BLaER1 treated with 17β-estradiol and CSF1 and Interleukin-3, amounts not matched to agents 10 nM and 100 nM (cell line): Measurements from ENCODE around the gene ZNF146.
"Not testable (repeated sequence)": the region's sequence is repeated elsewhere in the genome, so short reads cannot be mapped to it uniquely, and the experiment has no call there.

Source experiments
- H3K27ac ChIP-seq, 11 experiments: shearing (Covaris generic); formaldehyde crosslinking; 2 replicates each; pipeline ENCODE4 v1.8.1; 2022
- H3K27me3 ChIP-seq, 11 experiments: shearing (Covaris generic); formaldehyde crosslinking; 2 replicates each; pipeline ENCODE4 v1.8.1; 2022
- H3K36me3 ChIP-seq, 11 experiments: shearing (Covaris generic); formaldehyde crosslinking; 2 replicates each; pipeline ENCODE4 v1.8.1; 2022
- H3K4me1 ChIP-seq, 10 experiments: shearing (Covaris generic); formaldehyde crosslinking; 2 replicates each; pipeline ENCODE4 v1.8.1; 2022
- H3K4me2 ChIP-seq, 11 experiments: shearing (Covaris generic); formaldehyde crosslinking; 2 replicates each; pipeline ENCODE4 v1.8.1; 2022
- H3K4me3 ChIP-seq, 10 experiments: shearing (Covaris generic); formaldehyde crosslinking; 2 replicates each; pipeline ENCODE4 v1.8.1; 2022
- H3K9ac ChIP-seq, 11 experiments: shearing (Covaris generic); formaldehyde crosslinking; 2 replicates each; pipeline ENCODE4 v1.8.1; 2022
- H3K9me3 ChIP-seq, 11 experiments: shearing (Covaris generic); formaldehyde crosslinking; replicated peaks in 1 of 11; 2 replicates each; pipeline ENCODE4 v1.8.1; 2022
- H4K20me1 ChIP-seq, 11 experiments: shearing (Covaris generic); formaldehyde crosslinking; 2 replicates each; pipeline ENCODE4 v1.8.1; 2022
- Cebpa-rat ChIP-seq, 11 experiments: shearing (Covaris generic); IDR thresholded peaks; 2 replicates each; pipeline ENCODE4 v1.8.1; 2022

Gene ZNF146

DNA sequence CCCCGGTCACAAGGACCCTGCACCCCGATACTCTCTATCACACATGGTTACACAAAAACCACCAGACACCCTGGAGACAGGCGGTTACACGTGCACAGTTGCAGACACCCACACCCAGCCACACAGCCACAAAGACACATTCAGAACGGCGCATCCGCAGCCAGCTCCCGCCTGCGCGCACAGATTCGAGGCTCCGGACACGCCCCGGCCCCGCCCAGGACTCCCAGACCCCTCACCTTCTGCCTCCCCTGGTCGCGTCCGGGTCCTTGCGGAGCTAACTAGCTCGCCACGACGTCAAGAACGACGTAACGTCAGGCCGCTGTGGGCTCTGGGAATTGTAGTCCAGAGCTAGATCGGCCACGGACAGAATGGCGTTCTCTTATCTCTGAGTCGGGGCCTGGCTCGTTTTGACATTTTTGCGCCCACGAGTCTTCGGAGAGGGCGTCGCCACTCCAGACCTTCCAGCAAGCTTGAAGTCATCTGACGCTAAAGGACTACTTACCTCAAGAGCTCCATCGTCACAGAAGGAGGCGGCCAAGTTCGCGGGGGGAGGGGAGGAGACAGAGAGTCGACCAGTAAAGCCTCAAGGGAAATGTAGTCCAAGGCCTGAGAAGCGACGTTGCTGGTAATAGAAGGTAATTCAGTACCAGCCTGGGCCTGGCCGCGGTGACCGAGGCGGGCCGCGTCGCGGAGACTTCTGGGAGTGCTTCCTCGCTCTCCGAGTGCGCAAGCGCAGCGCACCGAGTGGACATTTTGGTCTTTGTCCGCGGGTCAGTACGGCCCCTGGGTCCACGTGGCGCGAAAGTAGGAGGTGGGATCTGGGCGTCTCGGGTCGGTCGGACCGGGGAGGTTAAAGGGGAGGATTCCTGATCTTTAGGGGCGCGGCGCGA lies at the start of gene ZNF146, which contains the start of gene ZNF565:
Gene ZNF146 (plus strand): TSS at position 721 of the 890 bp plus-strand sequence. CDS start 21,335 bp downstream, outside the sequence.
Gene ZNF565 (minus strand): TSS at position 280 of the 890 bp plus-strand sequence. CDS start 12,680 bp downstream, outside the sequence.
- TF ChIP-seq Cebpa-rat (IDR thresholded peaks at IDR 0.05): no peak
- Histone ChIP-seq H3K4me1 (peaks cover 30 to 46% (median 37%) of the 10 kb centered on the region in 10 experiments), H3K9me3 (0 out of 22 replicates have a peak, but pooled peaks cover 0 to 3% (median 0%) of the 10 kb centered on the region in 11 experiments), H4K20me1 (peaks cover 6 to 36% (median 33%) of the 10 kb centered on the region in 11 experiments; a peak in 21 of 22 replicates), H3K36me3 (peaks cover 13 to 35% (median 33%) of the 10 kb centered on the region in 11 experiments), H3K4me3 (peak within 1 kb of the TSS; percentile 72 to 83 (median 78)), H3K27ac (peak within 1 kb of the TSS; percentile 91 to 100 (median 97)), H3K4me2 (peak within 1 kb of the TSS; percentile 86 to 99 (median 95)), H3K9ac (peak within 1 kb of the TSS; percentile 90 to 100 (median 96)), H3K27me3 (no peaks in the 10 kb centered on the region)

DNA sequence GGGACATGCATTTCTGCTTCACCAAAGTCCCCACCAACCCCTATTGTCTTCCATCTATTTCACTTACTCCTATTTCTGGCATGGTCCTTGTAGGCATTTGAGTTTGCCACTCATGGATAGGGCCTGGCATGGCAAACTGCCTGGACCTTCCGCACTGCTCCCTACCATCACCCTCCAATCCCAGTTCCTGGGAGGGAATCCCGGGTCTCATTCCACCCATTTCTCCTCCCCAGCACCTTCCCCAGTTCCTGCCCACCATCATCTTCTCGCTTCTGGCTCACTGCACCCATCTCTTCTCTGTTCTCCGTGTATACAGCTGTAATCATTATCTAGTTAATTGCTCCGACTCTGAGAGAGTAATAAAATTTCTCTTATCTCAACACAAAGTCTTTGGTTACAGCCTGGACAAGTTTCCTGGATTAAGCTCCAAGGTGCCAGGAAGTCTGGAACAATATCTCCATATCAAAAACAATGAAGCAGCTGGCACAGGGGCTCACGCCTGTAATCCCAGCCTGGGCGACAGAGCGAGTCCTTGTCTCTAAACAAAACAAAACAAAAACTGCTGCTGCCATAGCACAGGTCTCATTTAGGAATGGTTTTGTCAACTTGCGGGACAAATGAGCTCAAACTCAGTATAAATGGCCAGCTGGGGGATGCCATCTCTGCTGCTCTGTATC lies 45.7 kb upstream of the ZNF146 start:
- Histone ChIP-seq H3K36me3 (peaks cover 7 to 27% (median 17%) of the 10 kb centered on the region in 11 experiments; a peak in 13 of 22 replicates), H4K20me1 (no peaks in the 10 kb centered on the region; a peak in 1 of 22 replicates), H3K4me1 (peaks cover 0 to 7% (median 2%) of the 10 kb centered on the region in 10 experiments; a peak in 8 of 20 replicates), H3K9ac (0 out of 22 replicates have a peak overlapping the region, but pooled peaks of 1 of the 11 experiments have one; percentile 2), H3K4me3 (no peak overlapping the region), H3K9me3 (no peaks in the 10 kb centered on the region), H3K27ac (no peak overlapping the region), H3K4me2 (no peak overlapping the region), H3K27me3 (no peaks in the 10 kb centered on the region)
- TF ChIP-seq Cebpa-rat (IDR thresholded peaks at IDR 0.05): no peak

DNA sequence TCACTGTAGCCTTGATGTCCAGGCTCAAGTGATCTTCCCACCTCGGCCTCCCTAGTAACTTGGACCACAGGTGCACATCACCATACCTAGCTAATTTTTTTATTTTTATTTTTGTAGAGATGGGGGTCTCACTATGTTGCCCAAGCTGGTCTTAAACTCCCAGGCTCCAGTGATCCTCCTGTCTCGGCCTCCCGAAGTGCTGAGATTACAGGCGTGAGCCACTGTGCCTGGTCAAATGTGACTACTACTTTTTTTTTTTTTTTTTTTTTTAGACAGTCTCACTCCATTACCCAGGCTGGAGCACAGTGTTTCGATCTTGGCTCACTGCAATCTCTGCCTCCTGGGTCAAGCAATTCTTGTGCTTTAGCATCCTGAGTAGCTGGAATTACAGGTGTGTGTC lies 42.1 kb upstream of the ZNF146 start:
- H3K9me3 ChIP-seq: no peaks in the 10 kb centered on the region
- H3K9ac ChIP-seq: no peak overlapping the region
- H3K4me2 ChIP-seq: no peak overlapping the region
- no peak overlapping the region for H3K27ac ChIP-seq
- no peaks in the 10 kb centered on the region for H3K27me3 ChIP-seq
- H3K36me3 ChIP-seq: no peaks in the 10 kb centered on the region
- H3K4me3 ChIP-seq: no peak overlapping the region
- H4K20me1 ChIP-seq: no peaks in the 10 kb centered on the region; a peak in 1 of 22 replicates
- TF ChIP-seq Cebpa-rat (IDR thresholded peaks at IDR 0.05): no peak
- H3K4me1 ChIP-seq: peaks cover 0 to 7% (median 2%) of the 10 kb centered on the region in 10 experiments; a peak in 8 of 20 replicates

DNA sequence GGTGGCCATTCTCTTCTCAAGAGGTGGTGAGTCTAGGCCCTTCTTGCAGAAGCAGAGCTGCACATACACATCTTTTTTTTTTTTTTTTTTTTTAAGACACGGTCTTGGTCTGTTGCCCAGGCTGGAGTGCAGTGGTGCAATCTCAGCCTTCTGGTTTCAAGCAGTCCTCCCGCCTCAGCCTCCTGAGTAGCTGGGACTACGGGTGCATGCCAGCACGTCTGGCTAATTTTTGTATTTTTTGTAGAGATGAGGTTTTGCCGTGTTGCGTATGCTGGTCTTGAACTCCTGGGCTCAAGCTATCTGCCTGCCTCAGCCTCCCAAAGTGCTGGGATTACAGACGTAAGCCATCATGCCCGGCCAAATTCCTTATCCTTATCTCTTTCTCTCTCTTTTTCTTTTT lies 41.1 kb upstream of the ZNF146 start:
- not testable (repeated sequence) for H4K20me1 ChIP-seq, H3K9me3 ChIP-seq, H3K27me3 ChIP-seq, H3K27ac ChIP-seq, H3K9ac ChIP-seq, H3K4me1 ChIP-seq, H3K36me3 ChIP-seq, H3K4me3 ChIP-seq
- H3K4me2 ChIP-seq: peak overlapping the region in 1 of 11 experiments; percentile 14; a peak in 1 of 22 replicates

DNA sequence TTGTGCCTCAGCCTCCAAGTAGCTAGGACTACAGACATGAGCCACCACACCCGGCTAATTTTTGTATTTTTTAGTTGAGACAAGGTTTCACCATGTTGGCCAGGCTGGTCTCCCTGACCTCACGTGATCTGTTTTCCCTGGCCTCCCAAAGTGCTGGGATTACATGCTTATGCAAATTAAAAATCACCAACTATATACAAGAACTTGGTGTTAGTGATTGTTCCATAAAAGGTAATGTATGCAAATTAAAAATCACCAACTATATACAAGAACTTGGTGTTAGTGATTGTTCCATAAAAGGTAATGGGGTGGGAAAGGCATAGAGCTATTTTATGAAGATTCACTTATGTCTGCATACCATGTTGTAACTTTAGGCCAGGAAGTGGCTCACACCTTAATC lies 35.8 kb upstream of the ZNF146 start:
- not testable (repeated sequence) for H3K4me1 ChIP-seq, H4K20me1 ChIP-seq, H3K9me3 ChIP-seq, H3K9ac ChIP-seq, H3K4me2 ChIP-seq, H3K27me3 ChIP-seq, H3K27ac ChIP-seq, H3K4me3 ChIP-seq
- peaks cover 9 to 20% (median 14%) of the 10 kb centered on the region in 11 experiments; a peak in 20 of 22 replicates for H3K36me3 ChIP-seq

DNA sequence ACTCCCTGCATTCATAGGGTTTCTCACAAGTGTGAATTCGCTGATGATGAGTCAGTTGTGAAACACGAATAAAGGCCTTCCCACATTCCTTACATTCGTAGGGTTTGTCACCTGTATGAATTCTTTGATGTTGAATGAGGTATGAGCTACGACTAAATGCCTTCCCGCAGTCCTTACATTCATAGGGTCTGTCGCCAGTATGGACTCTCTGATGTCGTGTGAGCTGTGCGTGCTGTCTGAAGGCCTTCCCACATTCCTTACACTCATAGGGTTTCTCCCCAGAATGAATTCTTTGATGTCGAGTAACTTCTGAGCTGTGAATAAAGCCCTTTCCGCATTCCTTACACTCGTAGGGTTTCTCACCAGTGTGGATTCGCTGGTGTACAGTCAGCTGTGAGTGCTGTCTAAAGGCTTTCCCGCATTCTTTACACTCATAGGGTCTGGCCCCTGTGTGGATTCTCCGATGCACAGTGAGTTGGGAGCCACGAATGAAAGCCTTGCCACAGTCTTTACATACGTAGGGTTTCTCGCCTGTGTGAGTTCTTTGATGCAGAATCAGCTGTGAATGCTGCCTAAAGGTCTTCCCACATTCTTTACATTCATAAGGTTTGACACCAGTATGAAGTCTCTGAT lies 32.2 kb upstream of the ZNF146 start:
- Histone ChIP-seq H3K27ac (no peak overlapping the region), H3K36me3 (peaks cover 9 to 20% (median 14%) of the 10 kb centered on the region in 11 experiments; a peak in 20 of 22 replicates), H3K4me2 (no peak overlapping the region), H3K4me3 (no peak overlapping the region), H3K4me1 (no peaks in the 10 kb centered on the region), H4K20me1 (no peaks in the 10 kb centered on the region), H3K27me3 (no peaks in the 10 kb centered on the region), H3K9me3 (no peaks in the 10 kb centered on the region), H3K9ac (no peak overlapping the region)
- TF ChIP-seq Cebpa-rat (IDR thresholded peaks at IDR 0.05): no peak

DNA sequence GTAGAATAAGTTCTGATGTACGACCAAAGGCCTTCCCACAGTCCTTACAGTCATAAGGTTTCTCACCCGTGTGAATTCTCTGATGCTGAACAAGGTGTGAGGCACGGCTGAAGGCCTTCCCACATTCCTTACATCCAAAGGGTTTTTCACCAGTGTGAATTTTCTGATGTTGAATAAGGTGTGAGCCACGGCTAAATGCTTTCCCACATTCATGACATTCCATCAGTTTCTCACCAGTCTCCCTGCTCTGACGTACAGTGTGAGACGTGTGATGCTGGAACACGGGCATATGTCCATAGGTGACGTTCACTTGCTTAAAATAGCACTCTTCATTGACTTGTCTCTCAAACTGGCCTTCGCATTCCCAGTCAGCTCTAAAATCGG lies 31.7 kb upstream of the ZNF146 start:
- Histone ChIP-seq H4K20me1 (no peaks in the 10 kb centered on the region), H3K9ac (no peak overlapping the region), H3K27ac (no peak overlapping the region), H3K4me2 (no peak overlapping the region), H3K4me3 (no peak overlapping the region), H3K36me3 (peaks cover 9 to 20% (median 14%) of the 10 kb centered on the region in 11 experiments; a peak in 20 of 22 replicates), H3K27me3 (no peaks in the 10 kb centered on the region), H3K9me3 (no peaks in the 10 kb centered on the region), H3K4me1 (no peaks in the 10 kb centered on the region)
- TF ChIP-seq Cebpa-rat (IDR thresholded peaks at IDR 0.05): no peak

DNA sequence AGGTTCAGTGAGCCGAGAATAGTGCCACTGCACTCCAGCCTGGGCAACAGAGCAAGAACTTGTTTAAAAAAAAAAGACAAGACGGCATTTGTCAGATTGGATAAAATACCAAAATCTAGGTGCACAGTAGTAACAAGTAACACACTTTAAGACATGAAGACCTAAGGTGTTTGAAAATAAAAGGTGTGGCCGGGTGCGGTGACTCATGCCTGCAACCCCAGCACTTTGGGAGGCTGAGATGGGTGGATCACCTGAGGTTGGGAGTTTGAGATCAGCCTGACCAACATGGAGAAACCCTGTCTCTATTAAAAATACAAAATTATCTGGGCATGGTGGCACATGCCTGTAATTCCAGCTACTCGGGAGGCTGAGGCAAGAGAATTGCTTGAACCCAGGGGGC lies 28.2 kb upstream of the ZNF146 start:
- not testable (repeated sequence) for H4K20me1 ChIP-seq, H3K9ac ChIP-seq, H3K4me3 ChIP-seq, H3K9me3 ChIP-seq, H3K27me3 ChIP-seq, H3K27ac ChIP-seq, H3K4me1 ChIP-seq, H3K4me2 ChIP-seq
- peaks cover 9 to 19% (median 15%) of the 10 kb centered on the region in 11 experiments; a peak in 20 of 22 replicates for H3K36me3 ChIP-seq
